Suprapubic skin (tissue), 4 donors: ENCODE results near the gene DDC. TPM values are rescaled to one million over a fixed set of nuclear protein-coding genes. Genes with fewer than 3 reads are reported as not detected.
"Not testable (repeated sequence)": the region's sequence is repeated elsewhere in the genome, so short reads cannot be mapped to it uniquely, and the experiment has no call there.

Experiments used
- DNase-seq, 2 donors: peaks; one replicate each; pipeline ENCODE4 v3.0.0-alpha.2; 2019; ENCODE audit warnings: low spot score in 2 of 2
- H3K27ac ChIP-seq: fragments of 200-600 bp; sonication (generic); one replicate; pipeline ENCODE4 v1.5.1; 2019
- H3K27me3 ChIP-seq: fragments of 200-600 bp; sonication (generic); one replicate; pipeline ENCODE4 v1.5.1; 2019
- H3K36me3 ChIP-seq: fragments of 200-600 bp; sonication (generic); one replicate; pipeline ENCODE4 v1.5.1; 2019
- H3K4me1 ChIP-seq: fragments of 200-600 bp; sonication (generic); one replicate; pipeline ENCODE4 v1.5.1; 2019
- H3K4me3 ChIP-seq: fragments of 200-600 bp; sonication (generic); one replicate; pipeline ENCODE4 v1.5.1; 2019; ENCODE audit warnings: mild to moderate bottlenecking
- H3K9me3 ChIP-seq: fragments of 200-600 bp; sonication (generic); one replicate; pipeline ENCODE4 v1.5.1; 2019
- EP300 ChIP-seq: sonication (generic); formaldehyde crosslinking; IDR thresholded peaks from one replicate; pipeline ENCODE4 v1.6.1; 2017; ENCODE audit warnings: antibody characterized with exemption
- POLR2A ChIP-seq, 2 donors: fragments of 450-650 bp; IDR thresholded peaks; one replicate each; pipeline ENCODE4 v1.6.1; 2017; ENCODE audit warnings: antibody characterized with exemption in 2 of 2, mild to moderate bottlenecking in 2 of 2, moderate library complexity in 2 of 2
- POLR2AphosphoS5 ChIP-seq, 3 donors: sonication (generic); formaldehyde crosslinking; IDR thresholded peaks; one replicate each; pipeline ENCODE4 v1.6.1; 2017; ENCODE audit warnings: antibody characterized with exemption in 3 of 3
- WGBS: methylation state at CpG from one replicate; pipeline ENCODE4 v1.1.5; 2018; 5-methylcytosine and 5-hydroxymethylcytosine counted together
- total RNA-seq, 4 donors: library from RNA; depleted of rRNA; stranded (reverse); fragments of >200 nt; gene quantifications; one replicate each; pipeline ENCODE4 v1.1.0, GENCODE V29; 2016
- TF ChIP-seq, protein P1 (sequence below), 2 donors: fragments of 200-600 bp in 1 of 2; fragments of 450-650 bp in 1 of 2; sonication (generic) in 1 of 2; IDR thresholded peaks; one replicate each; pipeline ENCODE4 v1.5.1; 2016 to 2019; ENCODE audit warnings: antibody characterized with exemption in 2 of 2, mild to moderate bottlenecking in 1 of 2, moderate library complexity in 1 of 2

Gene DDC
- total RNA-seq, 4 donors from 2014 or later = 1.6 to 3.6 TPM; not detected in 2

DNA sequence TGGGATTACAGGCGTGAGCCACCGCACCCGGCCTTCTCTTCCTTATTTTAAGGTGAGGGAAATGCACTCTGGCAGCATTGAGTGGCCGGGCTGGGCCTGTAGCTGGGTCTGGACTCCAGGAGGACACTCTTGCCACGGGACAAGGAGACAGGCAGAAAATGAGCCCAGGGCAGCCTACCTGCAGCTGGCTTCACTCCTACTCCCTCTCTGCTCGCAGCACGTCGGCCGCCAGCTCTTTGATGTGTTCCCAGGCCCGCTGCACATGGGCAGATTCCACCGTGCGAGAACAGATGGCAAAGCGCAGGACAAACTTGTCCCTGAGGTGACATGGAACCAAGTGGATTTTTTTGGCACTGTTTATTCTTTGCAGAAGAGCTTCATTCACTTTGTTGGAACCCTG, 102.2 kb downstream of the DDC start:
- Histone ChIP-seq H3K27ac (no peak overlapping the region), H3K27me3 (no peaks in the 10 kb centered on the region), H3K36me3 (no peaks in the 10 kb centered on the region), H3K4me1 (peaks cover 4% of the 10 kb centered on the region), H3K9me3 (no peaks in the 10 kb centered on the region), H3K4me3 (no peak overlapping the region)
- WGBS = 85% methylated on average over 11 of the region's 13 CpGs
- no peak for DNase-seq
- TF ChIP-seq, protein P1, sequence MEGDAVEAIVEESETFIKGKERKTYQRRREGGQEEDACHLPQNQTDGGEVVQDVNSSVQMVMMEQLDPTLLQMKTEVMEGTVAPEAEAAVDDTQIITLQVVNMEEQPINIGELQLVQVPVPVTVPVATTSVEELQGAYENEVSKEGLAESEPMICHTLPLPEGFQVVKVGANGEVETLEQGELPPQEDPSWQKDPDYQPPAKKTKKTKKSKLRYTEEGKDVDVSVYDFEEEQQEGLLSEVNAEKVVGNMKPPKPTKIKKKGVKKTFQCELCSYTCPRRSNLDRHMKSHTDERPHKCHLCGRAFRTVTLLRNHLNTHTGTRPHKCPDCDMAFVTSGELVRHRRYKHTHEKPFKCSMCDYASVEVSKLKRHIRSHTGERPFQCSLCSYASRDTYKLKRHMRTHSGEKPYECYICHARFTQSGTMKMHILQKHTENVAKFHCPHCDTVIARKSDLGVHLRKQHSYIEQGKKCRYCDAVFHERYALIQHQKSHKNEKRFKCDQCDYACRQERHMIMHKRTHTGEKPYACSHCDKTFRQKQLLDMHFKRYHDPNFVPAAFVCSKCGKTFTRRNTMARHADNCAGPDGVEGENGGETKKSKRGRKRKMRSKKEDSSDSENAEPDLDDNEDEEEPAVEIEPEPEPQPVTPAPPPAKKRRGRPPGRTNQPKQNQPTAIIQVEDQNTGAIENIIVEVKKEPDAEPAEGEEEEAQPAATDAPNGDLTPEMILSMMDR (IDR thresholded peaks at IDR 0.05) = no peak
- TF ChIP-seq EP300 (no peak), POLR2AphosphoS5 (IDR thresholded peaks at IDR 0.05) (no peak), POLR2A (IDR thresholded peaks at IDR 0.05) (no peak)

DNA sequence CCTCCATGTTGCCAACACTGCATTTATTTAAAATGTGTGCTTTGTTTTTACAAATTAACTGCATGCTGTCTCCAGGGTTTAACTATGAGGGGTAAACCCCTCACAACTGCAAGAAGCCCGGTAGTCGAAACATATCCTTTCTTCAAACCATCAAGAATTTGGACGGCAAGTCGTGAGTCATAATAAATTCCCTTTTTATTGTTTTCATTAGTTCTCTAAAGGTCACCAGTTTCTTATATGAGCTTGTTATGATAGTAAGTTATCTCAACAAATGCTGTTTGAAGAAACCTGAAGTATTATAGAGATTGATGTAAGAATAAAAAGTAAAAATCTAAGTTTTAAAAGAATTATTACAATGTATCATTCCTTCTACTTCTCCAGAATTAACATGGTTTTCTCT, 102.8 kb downstream of the DDC start:
- Histone ChIP-seq H3K4me1 (no peaks in the 10 kb centered on the region), H3K27ac (no peak overlapping the region), H3K36me3 (no peaks in the 10 kb centered on the region), H3K4me3 (no peak overlapping the region), H3K9me3 (no peaks in the 10 kb centered on the region), H3K27me3 (no peaks in the 10 kb centered on the region)
- TF ChIP-seq POLR2A (IDR thresholded peaks at IDR 0.05) (no peak), POLR2AphosphoS5 (IDR thresholded peaks at IDR 0.05) (no peak), EP300 (no peak)
- TF ChIP-seq, protein P1 (IDR thresholded peaks at IDR 0.05) = no peak
- DNase-seq = no peak
- WGBS = 83% methylated on average over 4 of the region's 4 CpGs

DNA sequence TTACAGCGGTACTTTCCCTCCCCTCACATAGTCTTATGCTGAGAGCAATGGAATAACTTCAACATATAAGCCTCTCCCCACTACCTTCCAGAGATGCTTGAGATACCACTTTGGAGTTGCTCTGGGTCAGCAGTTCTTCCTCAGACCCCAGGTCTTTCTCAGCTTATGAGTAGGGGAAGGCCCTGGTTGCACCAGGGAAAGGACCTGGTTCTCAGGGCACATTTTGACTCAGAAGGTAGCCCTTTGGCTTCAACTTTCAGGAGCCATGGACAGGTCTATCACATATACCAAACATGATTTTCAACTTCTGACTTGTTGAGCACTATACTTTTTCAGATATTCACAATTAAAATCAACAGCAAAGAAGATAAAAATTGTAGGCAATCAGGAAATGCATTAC, 103.5 kb downstream of the DDC start:
- H3K9me3 ChIP-seq = no peaks in the 10 kb centered on the region
- H3K27ac ChIP-seq = no peak overlapping the region
- WGBS = 95% methylated on average over 1 of the region's 1 CpG
- H3K4me3 ChIP-seq = no peak overlapping the region
- H3K36me3 ChIP-seq = no peaks in the 10 kb centered on the region
- no peak for DNase-seq
- H3K27me3 ChIP-seq = no peaks in the 10 kb centered on the region
- TF ChIP-seq, protein P1 (IDR thresholded peaks at IDR 0.05) = no peak
- TF ChIP-seq EP300 (no peak), POLR2A (IDR thresholded peaks at IDR 0.05) (no peak), POLR2AphosphoS5 (IDR thresholded peaks at IDR 0.05) (no peak)
- H3K4me1 ChIP-seq = no peaks in the 10 kb centered on the region

DNA sequence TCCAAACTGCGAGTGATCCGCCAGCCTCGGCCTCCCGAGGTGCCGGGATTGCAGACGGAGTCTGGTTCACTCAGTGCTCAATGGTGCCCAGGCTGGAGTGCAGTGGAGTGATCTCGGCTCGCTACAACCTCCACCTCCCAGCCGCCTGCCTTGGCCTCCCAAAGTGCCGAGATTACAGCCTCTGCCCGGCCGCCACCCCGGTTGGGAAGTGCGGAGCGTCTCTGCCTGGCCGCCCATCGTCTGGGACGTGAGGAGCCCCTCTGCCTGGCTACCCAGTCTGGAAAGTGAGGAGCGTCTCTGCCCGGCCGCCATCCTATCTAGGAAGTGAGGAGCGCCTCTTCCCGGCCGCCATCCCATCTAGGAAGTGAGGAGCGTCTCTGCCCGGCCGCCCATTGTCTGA, 106.0 kb downstream of the DDC start:
- not testable (repeated sequence) for H3K27ac ChIP-seq, H3K4me1 ChIP-seq, H3K36me3 ChIP-seq, H3K9me3 ChIP-seq, H3K27me3 ChIP-seq, DNase-seq, H3K4me3 ChIP-seq
- no CpG with 5 or more reads among the region's 27 CpGs for WGBS

DNA sequence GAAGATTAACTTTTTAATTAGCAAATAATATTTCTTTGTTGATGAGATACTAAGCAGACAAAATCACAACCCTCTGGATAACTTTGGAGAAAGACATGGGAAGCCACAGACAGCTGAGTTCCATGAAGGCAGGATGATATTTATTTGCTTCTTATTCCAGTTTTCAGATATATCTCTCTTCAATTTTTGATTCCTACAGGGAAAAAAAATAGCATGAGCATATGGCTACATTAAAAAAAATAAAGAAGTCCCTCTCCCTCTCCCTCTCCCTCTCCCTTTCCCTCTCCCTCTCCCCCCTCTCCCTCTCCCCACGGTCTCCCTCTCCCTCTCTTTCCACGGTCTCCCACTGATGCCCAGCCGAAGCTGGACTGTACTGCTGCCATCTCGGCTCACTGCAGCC, 106.6 kb downstream of the DDC start:
- 100% methylated on average over 4 of the region's 4 CpGs for WGBS
- H3K27ac ChIP-seq, H3K27me3 ChIP-seq, H3K9me3 ChIP-seq, H3K36me3 ChIP-seq, H3K4me1 ChIP-seq, H3K4me3 ChIP-seq, DNase-seq: not testable (repeated sequence)

DNA sequence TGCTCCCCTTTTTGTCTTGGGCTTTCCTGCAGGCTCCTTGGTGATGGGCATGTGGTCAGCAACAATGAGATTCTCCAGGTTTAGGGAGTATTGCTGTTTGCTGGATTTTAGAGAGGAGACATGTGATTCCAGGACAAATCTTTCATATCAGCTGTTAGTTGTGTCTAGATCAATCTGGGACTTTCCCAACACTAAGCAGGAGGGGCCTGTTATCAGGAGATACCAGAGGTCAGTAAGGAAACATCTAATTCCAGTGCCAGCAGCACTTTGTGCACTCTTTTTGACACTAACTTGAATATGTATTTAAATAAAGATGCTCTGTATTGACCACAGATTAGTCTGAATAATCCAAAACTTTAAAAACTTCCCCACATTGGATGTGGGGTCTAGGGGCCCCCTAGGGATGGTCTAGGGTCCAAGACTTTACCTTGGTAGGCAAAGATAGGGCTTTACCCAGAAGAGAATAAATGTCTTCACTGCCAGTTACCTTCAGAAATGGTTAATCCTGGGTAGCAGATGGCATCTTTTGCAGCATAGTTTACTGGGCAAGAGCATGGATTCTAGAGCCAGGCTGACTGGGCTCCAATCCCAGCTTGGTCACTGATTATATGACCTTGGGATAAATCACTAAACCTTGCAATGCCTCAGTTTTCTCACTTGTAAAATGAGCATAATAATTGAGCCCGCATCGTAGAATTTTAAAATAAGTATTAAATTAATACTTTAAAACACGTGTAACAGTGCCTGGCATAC, 108.7 kb downstream of the DDC start:
- TF ChIP-seq POLR2A (IDR thresholded peaks at IDR 0.05) = no peak
- TF ChIP-seq EP300 = no peak
- TF ChIP-seq POLR2AphosphoS5 (IDR thresholded peaks at IDR 0.05) = no peak
- TF ChIP-seq, protein P1 (IDR thresholded peaks at IDR 0.05) = no peak
- no peaks in the 10 kb centered on the region for H3K4me1 ChIP-seq
- 87% methylated on average over 3 of the region's 3 CpGs for WGBS

More for the DNA sequence above, 108.7 kb downstream of the DDC start:
- Histone ChIP-seq H3K27ac (no peak overlapping the region), H3K27me3 (no peaks in the 10 kb centered on the region), H3K36me3 (no peaks in the 10 kb centered on the region), H3K4me3 (no peak overlapping the region), H3K9me3 (no peaks in the 10 kb centered on the region)
- DNase-seq = no peak
